Right kidney (tissue), 9 donors: ENCODE results near the gene ARL14EPL.

Experiments used
- DNase-seq: peaks from one replicate; pipeline ENCODE4 v3.0.0-alpha.2; 2016
- long read RNA-seq, 8 donors: transcript quantifications; one replicate each; lab custom pipeline, GENCODE V29; 2026

The ARL14EPL gene
- long read RNA-seq, donor 1, result 0 reads
- long read RNA-seq, donor 2, result 0 reads
- long read RNA-seq, donor 3, result 0 reads
- long read RNA-seq, donor 4, result 0 reads
- long read RNA-seq, donor 5, result 0 reads
- long read RNA-seq, donor 6, result 0 reads
- long read RNA-seq, donor 7, result 0 reads
- long read RNA-seq, donor 8, result 0 reads

DNA sequence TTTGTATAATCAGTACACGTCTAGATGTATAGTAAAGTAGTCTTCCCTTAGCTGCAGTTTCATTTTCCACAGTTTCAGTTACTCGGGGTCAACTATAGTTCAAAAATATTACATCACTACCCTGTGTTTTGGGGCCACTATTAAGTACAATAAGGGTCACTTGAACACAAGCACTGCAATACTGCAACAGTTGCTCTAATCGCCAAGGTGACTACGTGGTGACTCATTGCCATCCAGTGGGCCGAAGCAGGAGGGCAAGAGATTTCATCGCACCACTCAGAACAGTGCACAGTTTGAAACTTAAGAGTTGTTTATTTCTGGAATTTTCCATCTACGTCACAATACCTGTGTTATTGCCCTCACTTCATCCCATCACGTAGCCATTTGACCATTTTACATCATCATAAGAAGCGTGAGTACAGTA is at the start of gene ARL14EPL:
TSS of gene ARL14EPL (plus strand) at position 379 of the 424 bp plus-strand sequence. CDS start 18,994 bp downstream, outside the sequence.
- DNase-seq, result no peak

GRCh38 chr5:115983519-115983918 is 48.8 kb upstream of the ARL14EPL start:
- no peak for DNase-seq

DNA sequence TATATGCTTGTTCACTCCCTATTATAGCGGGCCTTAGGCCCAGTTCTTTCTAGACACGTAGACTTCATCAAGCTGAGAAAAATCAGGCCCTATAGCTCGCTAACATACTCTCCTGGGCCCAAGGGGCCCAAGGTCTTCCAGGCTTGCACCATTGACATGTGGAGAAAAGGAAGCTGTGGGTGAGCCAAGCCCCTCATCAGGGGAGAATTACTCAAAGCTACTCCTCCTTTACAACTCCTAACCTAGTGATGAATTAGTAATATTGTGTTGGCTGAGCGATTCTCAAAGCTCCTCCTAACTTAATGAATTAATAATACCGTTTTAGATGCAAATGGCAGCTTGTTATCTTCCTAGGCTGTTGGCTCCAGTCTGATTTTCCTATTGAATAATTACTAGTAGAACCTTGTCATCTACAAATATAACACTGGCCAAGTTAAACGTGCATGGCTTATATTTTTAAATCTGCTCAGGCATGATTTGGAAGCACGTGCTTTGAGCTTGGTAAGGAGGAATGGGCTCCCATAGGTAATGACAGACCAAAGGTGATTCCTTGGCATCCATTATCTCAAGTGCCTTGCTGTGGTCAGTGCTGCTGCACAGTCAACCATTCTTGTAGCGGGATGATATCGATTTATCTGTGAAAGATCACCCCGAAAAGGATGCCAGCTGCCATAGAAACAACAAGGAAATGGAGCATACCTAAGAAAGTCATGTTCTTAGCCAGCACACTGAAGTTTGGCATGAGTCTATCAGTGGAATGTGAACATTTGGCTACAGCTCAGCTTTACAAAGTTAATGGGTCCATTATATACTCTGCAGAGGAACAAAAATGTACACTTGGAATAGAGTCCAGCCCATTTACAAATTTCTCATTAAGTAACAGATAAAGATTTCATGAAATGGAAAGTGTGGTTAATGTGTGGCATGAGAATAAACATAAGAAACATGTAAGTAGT is 46.2 kb upstream of the ARL14EPL start:
- no peak for DNase-seq

DNA sequence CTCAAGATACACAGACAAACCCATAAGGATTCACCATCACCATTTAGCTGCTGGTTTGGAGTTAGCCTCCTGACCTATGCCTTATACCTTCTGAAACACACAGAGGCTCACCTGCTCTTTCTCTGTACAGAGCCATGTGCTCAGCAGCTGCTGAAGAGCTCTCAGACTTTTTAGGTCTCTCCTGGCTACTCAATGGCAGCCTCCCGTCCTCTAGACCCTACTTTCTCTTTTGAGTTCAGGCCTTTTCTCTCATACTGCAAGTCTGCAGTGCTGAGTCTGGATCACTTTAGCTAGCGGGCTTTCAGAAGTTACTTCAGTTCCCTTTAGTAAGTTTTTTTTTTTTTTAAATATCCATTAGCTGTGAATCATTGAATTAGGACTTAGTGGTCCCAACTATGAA is 44.3 kb upstream of the ARL14EPL start:
- no peak for DNase-seq

GRCh38 chr5:115992848-115993350 is 39.4 kb upstream of the ARL14EPL start:
- no peak for DNase-seq

GRCh38 chr5:115995351-115995750 is 36.9 kb upstream of the ARL14EPL start:
- DNase-seq, result no peak

DNA sequence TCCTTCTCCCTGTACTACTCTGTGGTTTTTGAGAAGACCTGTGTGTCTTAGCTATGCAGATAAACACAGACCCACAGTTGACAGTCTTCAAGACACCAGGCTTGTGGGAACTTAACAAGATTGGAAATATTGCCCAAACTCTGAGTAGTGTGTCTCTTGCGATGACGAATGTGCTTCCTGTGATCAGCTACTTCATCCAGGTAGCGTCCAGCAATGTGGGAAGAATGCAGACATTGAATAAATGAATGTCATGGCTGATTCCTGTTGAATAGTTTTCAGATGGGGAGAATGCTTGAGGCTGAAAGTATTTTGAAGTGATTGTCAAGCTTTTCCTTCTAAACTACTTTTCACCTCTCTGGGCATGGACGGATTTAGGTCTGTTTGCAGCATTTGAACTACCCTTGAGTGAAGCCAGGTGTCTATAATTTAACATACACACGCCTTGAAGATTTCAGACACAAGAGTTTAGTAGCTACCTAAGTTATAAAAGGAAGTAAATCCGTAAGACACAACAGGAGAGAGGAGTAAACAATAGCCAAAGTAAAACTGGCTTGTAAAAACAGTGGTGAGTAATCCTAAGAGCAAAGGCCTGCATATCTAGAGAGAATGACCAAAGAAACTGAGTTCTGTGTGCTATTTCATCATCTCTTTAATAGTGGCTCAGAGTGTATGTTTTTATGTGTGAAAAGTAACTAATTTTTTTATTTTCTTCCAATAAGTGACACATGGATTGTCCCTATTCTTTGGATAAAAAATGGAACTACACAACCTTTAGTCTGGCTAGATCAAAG is 30.0 kb upstream of the ARL14EPL start:
- DNase-seq, result no peak

- DNase-seq, result no peak
These were observed 28.0 kb upstream of the ARL14EPL start for GRCh38 chr5:116004248-116004647.

DNA sequence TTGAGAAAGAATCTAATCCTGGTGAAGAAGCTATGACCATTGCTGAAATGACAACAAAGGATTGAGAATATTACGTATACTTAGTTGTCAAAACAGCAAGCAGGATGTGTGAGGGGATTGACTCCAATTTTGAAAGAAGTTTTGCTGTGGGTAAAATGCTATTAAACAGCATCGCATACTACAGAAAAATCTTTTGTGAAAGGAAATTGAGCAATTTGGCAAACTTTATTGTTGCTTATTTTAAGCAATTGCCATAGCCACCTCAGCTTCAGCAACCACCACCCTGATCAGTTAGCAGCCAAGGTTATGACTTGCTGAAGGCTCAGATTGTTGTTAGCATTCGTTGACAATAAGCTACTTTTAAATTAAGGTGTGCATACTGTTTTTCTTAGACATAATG is 22.5 kb upstream of the ARL14EPL start:
- DNase-seq, result no peak

DNA sequence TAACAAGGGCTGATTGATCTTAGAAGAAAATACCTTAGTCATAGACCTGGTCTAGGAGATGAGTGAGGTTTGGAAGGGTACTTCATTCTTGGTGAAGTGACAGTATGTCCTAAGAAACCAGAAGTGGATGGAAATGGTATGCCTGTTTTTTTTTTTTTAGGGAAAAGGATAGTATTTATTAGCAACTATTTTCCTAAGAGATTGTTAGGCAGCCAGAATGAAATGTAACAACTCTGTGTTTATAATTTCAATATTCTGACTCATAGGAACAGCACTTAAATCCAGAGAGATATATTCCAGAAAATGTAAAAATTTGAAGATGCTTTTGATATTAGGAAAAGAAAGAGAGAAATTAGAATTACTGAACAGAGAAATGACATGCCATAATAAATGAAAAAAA is 21.2 kb upstream of the ARL14EPL start:
- DNase-seq, result no peak

- no peak for DNase-seq
These were observed 19.0 kb upstream of the ARL14EPL start for GRCh38 chr5:116013207-116013785.

- no peak for DNase-seq
These were observed 18.3 kb upstream of the ARL14EPL start for GRCh38 chr5:116013936-116014335.

GRCh38 chr5:116023619-116024018 is 8.7 kb upstream of the ARL14EPL start:
- no peak for DNase-seq

GRCh38 chr5:116025866-116026265 is 6.4 kb upstream of the ARL14EPL start:
- no peak for DNase-seq

DNA sequence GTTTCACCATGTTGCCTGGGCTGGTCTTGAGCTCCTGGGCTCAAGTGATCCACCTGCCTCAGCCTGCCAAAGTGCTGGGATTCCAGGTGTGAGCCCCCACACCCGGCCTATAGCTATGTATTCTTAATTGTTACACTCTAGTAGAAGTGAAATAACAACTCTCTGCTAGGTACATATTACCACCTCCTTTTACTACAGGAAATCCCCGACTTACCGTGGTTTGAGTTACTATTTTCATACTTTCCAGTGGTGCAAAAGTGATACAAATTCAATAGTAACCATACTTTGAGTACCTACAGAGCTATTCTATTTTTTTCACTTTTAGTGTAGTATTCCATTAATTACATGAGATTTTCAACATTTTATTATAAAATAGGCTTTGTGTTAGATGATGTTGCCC is 719 bp downstream of the ARL14EPL start:
- no peak for DNase-seq

DNA sequence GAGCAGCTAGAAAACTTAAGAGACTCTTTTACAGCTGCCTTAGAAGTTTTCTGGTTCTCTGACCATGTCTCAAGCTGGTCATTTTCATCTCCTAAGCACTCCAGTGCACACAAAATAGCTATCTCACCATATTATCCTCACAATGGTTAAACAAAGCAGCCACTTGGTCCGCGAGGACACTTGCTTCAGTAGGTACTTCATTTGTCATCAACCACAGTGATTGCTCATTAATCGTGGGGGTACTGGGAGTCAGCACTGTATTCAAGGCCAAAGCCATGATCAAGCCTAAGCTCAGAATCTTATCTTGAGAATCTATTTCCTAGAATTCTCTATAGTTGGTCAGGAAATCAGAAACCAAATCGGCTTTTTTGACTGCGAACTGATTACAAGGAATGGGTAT is 2.9 kb downstream of the ARL14EPL start:
- DNase-seq, result no peak

- no peak for DNase-seq
These were observed 5.1 kb downstream of the ARL14EPL start for GRCh38 chr5:116037236-116037822.

DNA sequence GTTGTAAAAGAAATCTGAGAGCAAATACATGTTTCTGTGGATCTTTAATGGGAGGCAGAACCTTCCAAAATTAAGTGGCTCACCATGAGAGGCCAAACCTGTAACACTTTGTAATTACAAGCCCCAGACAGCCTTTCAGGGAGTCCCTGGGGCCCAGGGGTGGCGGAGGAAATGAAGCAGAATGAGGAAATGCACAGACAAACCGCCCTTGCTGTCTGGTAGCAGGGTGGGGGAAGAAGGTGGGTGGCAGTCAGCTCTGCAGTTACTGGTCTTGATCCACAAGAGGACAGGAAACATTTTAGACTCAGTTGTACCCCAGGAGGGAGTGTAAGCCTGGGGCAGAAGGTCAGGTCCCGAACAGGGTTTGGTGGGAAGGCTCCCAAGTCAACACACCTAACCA is 6.5 kb downstream of the ARL14EPL start:
- DNase-seq, result no peak

- no peak for DNase-seq
These were observed 10.1 kb downstream of the ARL14EPL start for GRCh38 chr5:116042375-116042774.

DNA sequence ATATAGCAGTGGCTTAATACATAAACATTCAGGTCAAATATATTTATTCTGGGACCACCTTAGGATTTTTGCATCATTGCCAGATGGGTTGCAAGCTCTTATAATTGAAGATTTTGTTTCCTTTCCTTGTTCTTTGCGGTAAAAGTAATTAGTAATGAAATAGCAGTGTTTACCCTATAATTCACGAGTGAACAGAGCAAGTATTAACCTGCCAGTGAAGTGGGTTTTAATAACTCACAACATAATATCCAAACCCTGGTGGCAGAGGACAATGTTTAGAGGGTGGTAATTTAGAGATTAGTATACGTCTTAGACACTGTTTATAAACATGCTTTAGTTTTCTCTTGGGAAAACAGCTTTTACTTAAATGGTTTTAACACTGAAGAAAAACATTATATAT is 11.8 kb downstream of the ARL14EPL start:
- DNase-seq, result no peak

GRCh38 chr5:116045821-116046220 is 13.5 kb downstream of the ARL14EPL start:
- no peak for DNase-seq

DNA sequence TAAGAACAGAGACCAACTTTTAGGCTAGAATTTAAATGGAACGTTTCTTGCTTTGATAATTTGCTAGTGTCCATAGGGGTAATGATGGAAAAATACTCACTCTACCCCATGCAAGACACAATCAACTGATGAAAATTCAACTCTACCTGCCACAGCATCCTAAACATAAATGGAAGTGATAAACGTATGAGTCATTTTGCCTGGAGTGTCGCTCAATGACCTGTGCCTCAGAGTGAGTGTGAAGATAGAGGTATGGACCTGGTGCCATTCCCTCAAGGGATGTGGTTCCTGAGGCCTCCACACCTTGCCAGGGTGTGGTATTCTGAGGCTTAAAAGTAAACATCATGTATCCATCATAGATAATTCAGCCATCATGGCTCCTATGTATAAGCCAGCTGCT is 14.0 kb downstream of the ARL14EPL start:
- no peak for DNase-seq
